Measurements from ENCODE around the gene DPYSL5. TPM values are rescaled to one million over a fixed set of nuclear protein-coding genes. Genes with fewer than 3 reads are reported as not detected.
"Not testable (repeated sequence)": the region's sequence is repeated elsewhere in the genome, so short reads cannot be mapped to it uniquely, and the experiment has no call there.

Gene DPYSL5
- not detected in 2 replicates for total RNA-seq (2014; rRNA removed; shearing (Covaris generic))

DNA sequence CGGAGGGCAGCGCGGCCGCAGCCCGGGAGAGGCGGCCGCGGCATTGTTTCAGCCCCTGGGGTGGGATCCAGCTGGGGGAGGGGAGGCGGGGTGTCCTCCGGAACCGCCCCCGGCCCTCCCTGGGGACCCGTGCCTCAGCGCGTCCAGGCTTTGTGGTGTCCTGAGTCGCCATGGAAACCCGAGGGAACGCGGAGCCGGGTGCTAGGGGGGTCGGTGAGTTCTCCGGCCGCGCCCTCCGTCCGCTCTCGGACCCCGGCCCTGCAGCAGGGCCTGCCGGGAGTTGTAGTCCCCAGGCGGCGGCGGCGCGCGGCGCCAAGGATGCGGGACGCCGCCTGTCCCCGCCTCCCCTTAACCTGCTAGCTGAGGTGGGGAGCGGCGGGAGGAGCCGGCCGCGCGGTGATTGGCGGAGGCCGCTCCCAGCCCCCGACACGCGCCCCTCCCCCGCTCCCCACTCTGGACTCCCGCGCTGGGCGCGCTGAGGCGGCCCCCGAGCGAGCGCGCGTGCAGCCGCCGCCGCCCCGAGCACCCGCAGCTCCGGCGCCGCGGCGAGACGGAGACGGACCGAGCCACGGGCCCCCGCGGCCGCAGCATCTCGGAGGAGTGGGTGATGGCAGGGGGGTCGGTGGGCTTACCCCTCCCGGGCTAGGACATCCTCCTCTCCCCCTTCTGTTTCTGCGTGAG is at the start of gene DPYSL5:
Gene DPYSL5, plus strand, starts transcription at position 478 of the 681 bp plus-strand sequence. CDS start 50,368 bp downstream, outside the sequence.
- no peak for DNase-seq (ENCODE audit: low spot score)

GRCh38 chr2:26801328-26801727 is 46.6 kb upstream of the DPYSL5 start:
- no peak for DNase-seq (ENCODE audit: low spot score)

- no peak for DNase-seq (ENCODE audit: low spot score)
Observed at GRCh38 chr2:26801796-26802195, 46.1 kb upstream of the DPYSL5 start.

DNA sequence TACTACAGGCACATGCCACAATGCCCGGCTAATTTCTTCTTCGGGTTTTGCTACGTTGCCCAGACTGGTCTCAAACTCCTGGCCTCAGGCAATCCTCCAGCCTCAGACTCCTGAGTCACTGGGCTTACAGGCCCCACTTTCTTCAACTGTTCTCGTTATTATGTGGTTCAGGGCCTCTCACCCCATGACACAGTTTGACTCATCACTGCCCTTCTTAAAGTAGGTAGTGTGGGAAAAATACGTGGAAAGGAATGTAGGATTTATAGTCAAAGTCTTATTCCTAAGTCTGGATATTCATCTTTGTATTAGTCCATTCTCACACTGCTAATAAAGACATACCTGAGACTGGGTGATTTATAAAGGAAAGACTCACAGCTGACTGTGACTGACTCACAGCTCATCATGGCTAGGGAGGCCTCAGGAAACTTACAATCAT is 42.7 kb upstream of the DPYSL5 start:
- no peak for DNase-seq (ENCODE audit: low spot score)

GRCh38 chr2:26807788-26808460 is 40.0 kb upstream of the DPYSL5 start:
- DNase-seq (ENCODE audit: low spot score), result no peak

DNA sequence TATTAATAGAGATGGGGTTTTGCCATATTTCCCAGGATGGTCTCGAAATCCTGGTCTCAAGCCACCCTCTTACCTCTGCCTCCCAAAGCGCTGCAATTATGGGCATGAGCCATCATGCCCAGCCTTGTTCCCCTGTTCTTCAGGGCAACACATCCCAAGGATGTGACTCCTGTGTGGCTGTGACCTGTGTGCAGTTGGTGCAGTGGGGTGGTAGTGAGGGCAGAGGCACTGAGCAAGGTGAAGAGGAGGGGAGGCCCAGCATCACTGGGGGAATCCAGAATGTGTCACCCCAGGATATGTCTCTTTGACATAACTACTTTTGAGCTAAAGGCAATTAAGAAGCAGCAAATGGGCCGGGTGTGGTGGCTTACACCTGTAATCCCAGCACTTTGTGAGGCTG is 38.7 kb upstream of the DPYSL5 start:
- no peak for DNase-seq (ENCODE audit: low spot score)

DNA sequence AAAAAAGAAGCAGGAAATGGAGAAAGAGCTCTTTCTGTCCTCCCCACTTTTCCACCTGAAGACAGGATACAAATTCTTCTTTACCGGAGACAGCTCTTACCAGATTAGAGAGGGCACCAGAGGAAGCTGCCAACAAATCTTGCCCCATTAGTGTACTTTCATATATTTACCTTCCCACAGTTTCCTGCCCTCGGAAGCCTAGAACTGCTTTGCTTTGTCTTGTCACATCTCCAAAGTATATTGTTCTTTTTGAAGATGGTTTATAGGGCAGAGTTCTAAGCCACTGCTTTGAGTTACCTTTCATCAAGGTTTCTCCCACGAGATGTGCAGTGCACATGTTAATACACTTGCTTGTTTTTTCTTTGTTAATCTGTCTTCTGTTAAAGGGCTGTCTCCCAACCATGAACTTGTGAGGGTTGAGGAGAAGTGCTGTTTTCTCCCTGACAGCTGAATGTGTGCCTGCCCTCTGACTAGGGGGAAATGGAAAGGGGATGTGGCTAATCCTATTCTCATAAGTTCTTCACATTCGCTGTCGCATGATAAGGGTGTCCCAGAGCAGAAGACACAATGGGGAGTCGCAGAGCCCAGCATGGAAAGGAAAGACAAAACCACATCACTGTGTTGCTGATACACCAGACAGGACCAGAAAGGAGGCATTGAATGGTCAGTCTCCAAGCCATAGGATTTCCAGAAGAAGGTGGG is 37.9 kb upstream of the DPYSL5 start:
- DNase-seq (ENCODE audit: low spot score), result no peak

DNA sequence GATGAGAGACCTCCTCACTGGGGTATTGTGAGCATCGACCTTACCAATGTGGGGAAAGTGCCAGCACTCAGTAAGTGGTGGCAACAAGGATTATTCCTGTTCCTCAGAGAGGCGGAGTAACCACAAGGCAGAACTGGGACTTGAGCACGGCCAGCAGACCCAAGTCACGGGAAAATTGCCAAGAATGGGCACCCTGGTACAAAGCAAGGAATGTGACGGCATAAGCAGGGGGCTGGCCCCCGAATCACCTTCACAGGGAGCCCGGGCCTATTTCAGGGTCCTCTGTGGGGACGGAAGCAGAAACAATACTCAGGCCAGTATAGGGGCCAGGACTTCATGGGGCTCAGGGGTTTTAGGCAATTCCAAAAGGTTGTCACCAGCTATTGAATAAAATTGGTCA is 36.7 kb upstream of the DPYSL5 start:
- no peak for DNase-seq (ENCODE audit: low spot score)

GRCh38 chr2:26811791-26812694 is 35.9 kb upstream of the DPYSL5 start:
- no peak for DNase-seq (ENCODE audit: low spot score)

GRCh38 chr2:26812731-26813130 is 35.2 kb upstream of the DPYSL5 start:
- no peak for DNase-seq (ENCODE audit: low spot score)

DNA sequence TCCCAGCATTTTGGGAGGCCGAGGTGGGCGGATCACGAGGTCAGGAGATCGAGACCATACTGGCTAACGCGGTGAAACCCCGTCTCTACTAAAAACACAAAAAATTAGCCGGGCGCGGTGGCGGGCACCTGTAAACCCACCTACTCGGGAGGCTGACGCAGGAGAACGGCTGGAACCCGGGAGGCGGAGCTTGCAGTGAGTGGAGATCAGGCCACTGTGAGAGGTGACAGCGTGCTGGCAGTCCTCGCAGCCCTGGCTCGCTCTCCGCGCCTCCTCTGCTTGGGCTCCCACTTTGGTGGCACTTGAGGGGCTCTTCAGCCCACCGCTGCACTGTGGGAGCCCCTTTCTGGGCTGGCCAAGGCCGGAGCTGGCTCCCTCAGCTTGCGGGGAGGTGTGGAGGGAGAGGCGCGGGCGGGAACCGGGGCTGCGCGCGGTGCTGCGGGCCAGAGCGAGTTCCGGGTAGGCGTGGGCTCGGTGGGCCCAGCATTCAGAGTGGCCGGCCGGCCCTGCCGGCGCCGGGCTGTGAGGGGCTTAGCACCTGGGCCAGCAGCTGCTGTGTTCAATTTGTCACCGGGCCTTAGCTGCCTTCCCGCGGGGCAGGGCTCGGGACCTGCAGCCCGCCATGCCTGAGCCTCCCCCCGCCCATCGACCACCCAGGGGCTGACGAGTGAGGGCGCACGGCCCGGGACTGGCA is 33.7 kb upstream of the DPYSL5 start:
- not testable (repeated sequence) for DNase-seq (ENCODE audit: low spot score)

DNA sequence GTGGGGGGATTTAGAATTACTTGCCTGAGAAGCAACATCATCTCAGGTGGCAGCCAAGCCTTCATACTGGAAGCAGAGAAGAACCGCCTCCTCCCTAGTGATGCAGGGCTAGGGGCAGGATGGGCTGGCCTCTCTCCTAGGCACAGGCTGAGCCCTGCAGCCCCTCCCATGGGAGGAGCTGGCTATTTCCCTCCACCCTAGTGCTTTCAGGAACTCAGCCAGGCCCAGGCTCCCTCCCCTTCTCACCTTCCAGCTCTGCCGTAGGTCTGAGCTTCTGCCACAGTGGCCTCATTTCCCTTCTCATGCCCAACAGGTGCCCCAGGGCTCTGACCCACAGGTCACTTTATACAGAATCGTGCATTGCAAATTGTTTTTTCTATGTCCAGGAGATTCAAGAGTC is 31.0 kb upstream of the DPYSL5 start:
- DNase-seq (ENCODE audit: low spot score), result peak; percentile 21

DNA sequence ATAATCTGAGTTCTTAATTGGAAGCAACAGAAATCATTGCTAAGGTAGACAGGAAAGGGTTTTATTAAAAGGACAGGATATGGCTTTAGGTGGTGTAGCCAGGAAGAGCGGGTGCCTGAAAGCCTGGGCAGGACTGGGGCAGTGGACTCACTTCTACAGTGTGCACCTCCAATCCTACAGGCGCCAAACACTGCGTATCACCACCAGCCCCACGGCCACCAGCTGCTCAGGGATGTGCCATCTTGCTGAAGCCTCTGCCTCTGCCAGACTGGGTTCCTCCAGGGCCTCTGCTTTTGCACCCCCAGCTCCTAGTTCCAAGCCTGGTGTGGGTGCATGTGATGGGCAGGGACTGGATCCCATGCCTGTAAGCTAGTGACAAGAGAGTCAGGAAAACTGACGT is 29.7 kb upstream of the DPYSL5 start:
- no peak for DNase-seq (ENCODE audit: low spot score)

GRCh38 chr2:26818972-26819371 is 29.0 kb upstream of the DPYSL5 start:
- DNase-seq (ENCODE audit: low spot score), result no peak

GRCh38 chr2:26820932-26821331 is 27.0 kb upstream of the DPYSL5 start:
- no peak for DNase-seq (ENCODE audit: low spot score)

- DNase-seq (ENCODE audit: low spot score), result no peak
Observed at GRCh38 chr2:26822877-26823276, 25.1 kb upstream of the DPYSL5 start.

GRCh38 chr2:26838121-26838906 is 9.6 kb upstream of the DPYSL5 start:
- peak; percentile 22 for DNase-seq (ENCODE audit: low spot score)

GRCh38 chr2:26840937-26841610 is 6.9 kb upstream of the DPYSL5 start:
- DNase-seq (ENCODE audit: low spot score), result peak; percentile 12

GRCh38 chr2:26843041-26843440 is 4.9 kb upstream of the DPYSL5 start:
- DNase-seq (ENCODE audit: low spot score), result no peak

DNA sequence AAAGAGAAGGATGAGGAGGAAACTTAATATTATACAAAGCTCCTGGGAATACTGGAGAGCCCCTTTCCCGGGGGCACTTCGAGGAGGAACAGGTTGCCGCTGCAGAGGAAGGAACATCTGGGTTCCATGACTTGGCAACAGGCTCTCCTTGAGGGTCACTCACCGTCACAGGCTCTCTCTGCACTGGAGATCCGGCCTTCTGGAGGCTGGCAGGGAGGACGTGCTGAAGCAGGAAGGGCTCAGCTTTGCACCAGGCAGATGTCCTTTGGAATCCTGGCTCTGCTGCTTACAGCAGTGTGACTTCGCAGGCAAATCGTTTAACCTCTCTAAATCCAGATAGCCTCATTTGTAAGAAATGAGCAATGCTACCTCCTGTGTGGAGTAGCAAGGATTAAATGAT is 2.9 kb upstream of the DPYSL5 start:
- no peak for DNase-seq (ENCODE audit: low spot score)

All from HT-29 (cell line).